Measurements from ENCODE around the gene NCOA4.
A peak's percentile ranks its signal among the peaks of the same experiment; 100 is the strongest.

Gene NCOA4

GRCh38 chr10:46025406-46025805, 5.0 kb downstream of the NCOA4 start:
- Histone ChIP-seq H3K36me3 (ENCODE audit: insufficient read depth, insufficient read length, low read length) (peaks cover 17% of the 10 kb centered on the region), H3K9me3 (ENCODE audit: insufficient read depth, low read length) (no peaks in the 10 kb centered on the region), H3K27me3 (ENCODE audit: insufficient read depth, insufficient read length) (no peaks in the 10 kb centered on the region), H3K4me1 (ENCODE audit: insufficient read depth, insufficient read length) (no peaks in the 10 kb centered on the region), H3K4me3 (ENCODE audit: insufficient read length, low read depth) (no peak overlapping the region), H3K9ac (ENCODE audit: insufficient read length, low read depth) (no peak overlapping the region)
- DNase-seq (ENCODE audit: low read depth, low spot score) = no peak
- TF ChIP-seq ZNF274 (IDR thresholded peaks at IDR 0.05; ENCODE audit: low read depth, low read length) = no peak
- no peak for TF ChIP-seq YY1 (IDR thresholded peaks at IDR 0.05; ENCODE audit: insufficient read depth, insufficient read length)
- no peak for TF ChIP-seq SUZ12 (IDR thresholded peaks at IDR 0.05; ENCODE audit: extremely low read depth, insufficient read depth, insufficient read length)

- Histone ChIP-seq H3K27me3 (ENCODE audit: insufficient read depth, insufficient read length) (no peaks in the 10 kb centered on the region), H3K36me3 (ENCODE audit: insufficient read depth, insufficient read length, low read length) (peaks cover 17% of the 10 kb centered on the region), H3K4me1 (ENCODE audit: insufficient read depth, insufficient read length) (no peaks in the 10 kb centered on the region)
These were observed 5.5 kb downstream of the NCOA4 start for GRCh38 chr10:46024948-46025347.

GRCh38 chr10:46022978-46023702, 7.3 kb downstream of the NCOA4 start:
- no peak for TF ChIP-seq ZNF274 (IDR thresholded peaks at IDR 0.05; ENCODE audit: low read depth, low read length)
- no peaks in the 10 kb centered on the region for H3K9me3 ChIP-seq (ENCODE audit: insufficient read depth, low read length)
- no peaks in the 10 kb centered on the region for H3K27me3 ChIP-seq (ENCODE audit: insufficient read depth, insufficient read length)
- peaks cover 22% of the 10 kb centered on the region for H3K36me3 ChIP-seq (ENCODE audit: insufficient read depth, insufficient read length, low read length)
- DNase-seq (ENCODE audit: low read depth, low spot score) = peak; percentile 40
- H3K4me3 ChIP-seq (ENCODE audit: insufficient read length, low read depth) = peak overlapping the region; percentile 60
- peak overlapping the region; percentile 81 for H3K9ac ChIP-seq (ENCODE audit: insufficient read length, low read depth)
- no peaks in the 10 kb centered on the region for H3K4me1 ChIP-seq (ENCODE audit: insufficient read depth, insufficient read length)

More at GRCh38 chr10:46024948-46025347, 5.5 kb downstream of the NCOA4 start:
- DNase-seq (ENCODE audit: low read depth, low spot score) = no peak
- Histone ChIP-seq H3K9ac (ENCODE audit: insufficient read length, low read depth) (no peak overlapping the region), H3K9me3 (ENCODE audit: insufficient read depth, low read length) (no peaks in the 10 kb centered on the region), H3K4me3 (ENCODE audit: insufficient read length, low read depth) (no peak overlapping the region)
- TF ChIP-seq YY1 (IDR thresholded peaks at IDR 0.05; ENCODE audit: insufficient read depth, insufficient read length) (no peak), ZNF274 (IDR thresholded peaks at IDR 0.05; ENCODE audit: low read depth, low read length) (no peak), SUZ12 (IDR thresholded peaks at IDR 0.05; ENCODE audit: extremely low read depth, insufficient read depth, insufficient read length) (no peak)

- Histone ChIP-seq H3K27me3 (ENCODE audit: insufficient read depth, insufficient read length) (no peaks in the 10 kb centered on the region), H3K9me3 (ENCODE audit: insufficient read depth, low read length) (no peaks in the 10 kb centered on the region), H3K9ac (ENCODE audit: insufficient read length, low read depth) (no peak overlapping the region), H3K4me3 (ENCODE audit: insufficient read length, low read depth) (no peak overlapping the region), H3K36me3 (ENCODE audit: insufficient read depth, insufficient read length, low read length) (peaks cover 23% of the 10 kb centered on the region), H3K4me1 (ENCODE audit: insufficient read depth, insufficient read length) (no peaks in the 10 kb centered on the region)
- DNase-seq (ENCODE audit: low read depth, low spot score) = no peak
- no peak for TF ChIP-seq SUZ12 (IDR thresholded peaks at IDR 0.05; ENCODE audit: extremely low read depth, insufficient read depth, insufficient read length)
- TF ChIP-seq YY1 (IDR thresholded peaks at IDR 0.05; ENCODE audit: insufficient read depth, insufficient read length) = no peak
- no peak for TF ChIP-seq ZNF274 (IDR thresholded peaks at IDR 0.05; ENCODE audit: low read depth, low read length)
These were observed 10.1 kb downstream of the NCOA4 start for GRCh38 chr10:46020344-46020657.

GRCh38 chr10:46019569-46020343, 10.7 kb downstream of the NCOA4 start:
- Histone ChIP-seq H3K9ac (ENCODE audit: insufficient read length, low read depth) (no peak overlapping the region), H3K9me3 (ENCODE audit: insufficient read depth, low read length) (no peaks in the 10 kb centered on the region), H3K4me1 (ENCODE audit: insufficient read depth, insufficient read length) (no peaks in the 10 kb centered on the region), H3K27me3 (ENCODE audit: insufficient read depth, insufficient read length) (no peaks in the 10 kb centered on the region), H3K4me3 (ENCODE audit: insufficient read length, low read depth) (no peak overlapping the region), H3K36me3 (ENCODE audit: insufficient read depth, insufficient read length, low read length) (peaks cover 26% of the 10 kb centered on the region)
- TF ChIP-seq SUZ12 (IDR thresholded peaks at IDR 0.05; ENCODE audit: extremely low read depth, insufficient read depth, insufficient read length) (no peak), YY1 (IDR thresholded peaks at IDR 0.05; ENCODE audit: insufficient read depth, insufficient read length) (no peak), ZNF274 (IDR thresholded peaks at IDR 0.05; ENCODE audit: low read depth, low read length) (no peak)
- no peak for DNase-seq (ENCODE audit: low read depth, low spot score)

- Histone ChIP-seq H3K36me3 (ENCODE audit: insufficient read depth, insufficient read length, low read length) (peaks cover 32% of the 10 kb centered on the region), H3K27me3 (ENCODE audit: insufficient read depth, insufficient read length) (no peaks in the 10 kb centered on the region), H3K9ac (ENCODE audit: insufficient read length, low read depth) (no peak overlapping the region), H3K4me1 (ENCODE audit: insufficient read depth, insufficient read length) (no peaks in the 10 kb centered on the region), H3K9me3 (ENCODE audit: insufficient read depth, low read length) (no peaks in the 10 kb centered on the region), H3K4me3 (ENCODE audit: insufficient read length, low read depth) (no peak overlapping the region)
- no peak for TF ChIP-seq YY1 (IDR thresholded peaks at IDR 0.05; ENCODE audit: insufficient read depth, insufficient read length)
- TF ChIP-seq SUZ12 (IDR thresholded peaks at IDR 0.05; ENCODE audit: extremely low read depth, insufficient read depth, insufficient read length) = no peak
- TF ChIP-seq ZNF274 (IDR thresholded peaks at IDR 0.05; ENCODE audit: low read depth, low read length) = no peak
- DNase-seq (ENCODE audit: low read depth, low spot score) = no peak
These were observed 11.3 kb downstream of the NCOA4 start for GRCh38 chr10:46019177-46019528.

- no peaks in the 10 kb centered on the region for H3K9me3 ChIP-seq (ENCODE audit: insufficient read depth, low read length)
- H3K4me3 ChIP-seq (ENCODE audit: insufficient read length, low read depth) = no peak overlapping the region
- H3K27me3 ChIP-seq (ENCODE audit: insufficient read depth, insufficient read length) = no peaks in the 10 kb centered on the region
- no peak for DNase-seq (ENCODE audit: low read depth, low spot score)
- TF ChIP-seq YY1 (IDR thresholded peaks at IDR 0.05; ENCODE audit: insufficient read depth, insufficient read length) (no peak), ZNF274 (IDR thresholded peaks at IDR 0.05; ENCODE audit: low read depth, low read length) (no peak), SUZ12 (IDR thresholded peaks at IDR 0.05; ENCODE audit: extremely low read depth, insufficient read depth, insufficient read length) (no peak)
- no peaks in the 10 kb centered on the region for H3K4me1 ChIP-seq (ENCODE audit: insufficient read depth, insufficient read length)
- peaks cover 37% of the 10 kb centered on the region for H3K36me3 ChIP-seq (ENCODE audit: insufficient read depth, insufficient read length, low read length)
- H3K9ac ChIP-seq (ENCODE audit: insufficient read length, low read depth) = no peak overlapping the region
These were observed 11.8 kb downstream of the NCOA4 start for GRCh38 chr10:46018453-46019176.

Data from NT2/D1 (cell line).